Lower leg skin (tissue), 3 donors: ENCODE data around the gene IYD.

Experiments used
- POLR2A ChIP-seq, 2 donors: fragments of 450-650 bp; IDR thresholded peaks; one replicate each; pipeline ENCODE4 v1.6.1; 2016 to 2017; ENCODE audit warnings: antibody characterized with exemption in 2 of 2, mild to moderate bottlenecking in 1 of 2, moderate library complexity in 1 of 2
- TF ChIP-seq, protein P1 (sequence below), 3 donors: fragments of 450-650 bp; IDR thresholded peaks; one replicate each; pipeline ENCODE4 v1.5.1; 2016; ENCODE audit warnings: antibody characterized with exemption in 3 of 3, mild to moderate bottlenecking in 3 of 3, moderate library complexity in 2 of 3

DNA sequence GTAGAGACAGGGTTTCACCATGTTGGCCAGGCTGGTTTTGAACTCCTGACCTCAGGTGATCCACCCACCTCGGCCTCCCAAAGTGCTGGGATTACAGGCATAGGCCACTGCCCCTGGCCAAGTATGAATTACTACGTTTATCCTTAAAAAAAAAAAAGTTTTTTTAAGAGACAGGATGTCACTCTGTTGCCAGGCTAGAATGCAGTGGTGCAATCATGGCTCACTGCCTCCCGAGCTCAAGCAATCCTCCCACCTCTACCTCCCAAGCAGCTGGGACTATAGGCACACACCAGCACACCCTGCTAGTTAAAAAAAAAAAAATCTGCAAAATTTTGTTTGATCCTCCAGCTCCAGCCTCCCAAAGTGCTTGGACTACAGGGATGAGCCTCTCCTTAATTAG, 23.1 kb downstream of the IYD start:
- TF ChIP-seq, protein P1, sequence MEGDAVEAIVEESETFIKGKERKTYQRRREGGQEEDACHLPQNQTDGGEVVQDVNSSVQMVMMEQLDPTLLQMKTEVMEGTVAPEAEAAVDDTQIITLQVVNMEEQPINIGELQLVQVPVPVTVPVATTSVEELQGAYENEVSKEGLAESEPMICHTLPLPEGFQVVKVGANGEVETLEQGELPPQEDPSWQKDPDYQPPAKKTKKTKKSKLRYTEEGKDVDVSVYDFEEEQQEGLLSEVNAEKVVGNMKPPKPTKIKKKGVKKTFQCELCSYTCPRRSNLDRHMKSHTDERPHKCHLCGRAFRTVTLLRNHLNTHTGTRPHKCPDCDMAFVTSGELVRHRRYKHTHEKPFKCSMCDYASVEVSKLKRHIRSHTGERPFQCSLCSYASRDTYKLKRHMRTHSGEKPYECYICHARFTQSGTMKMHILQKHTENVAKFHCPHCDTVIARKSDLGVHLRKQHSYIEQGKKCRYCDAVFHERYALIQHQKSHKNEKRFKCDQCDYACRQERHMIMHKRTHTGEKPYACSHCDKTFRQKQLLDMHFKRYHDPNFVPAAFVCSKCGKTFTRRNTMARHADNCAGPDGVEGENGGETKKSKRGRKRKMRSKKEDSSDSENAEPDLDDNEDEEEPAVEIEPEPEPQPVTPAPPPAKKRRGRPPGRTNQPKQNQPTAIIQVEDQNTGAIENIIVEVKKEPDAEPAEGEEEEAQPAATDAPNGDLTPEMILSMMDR (IDR thresholded peaks at IDR 0.05): no peak
- TF ChIP-seq POLR2A (IDR thresholded peaks at IDR 0.05): no peak
